ENCODE measurements around the gene CD86.

Gene CD86, protein sequence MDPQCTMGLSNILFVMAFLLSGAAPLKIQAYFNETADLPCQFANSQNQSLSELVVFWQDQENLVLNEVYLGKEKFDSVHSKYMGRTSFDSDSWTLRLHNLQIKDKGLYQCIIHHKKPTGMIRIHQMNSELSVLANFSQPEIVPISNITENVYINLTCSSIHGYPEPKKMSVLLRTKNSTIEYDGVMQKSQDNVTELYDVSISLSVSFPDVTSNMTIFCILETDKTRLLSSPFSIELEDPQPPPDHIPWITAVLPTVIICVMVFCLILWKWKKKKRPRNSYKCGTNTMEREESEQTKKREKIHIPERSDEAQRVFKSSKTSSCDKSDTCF

DNA sequence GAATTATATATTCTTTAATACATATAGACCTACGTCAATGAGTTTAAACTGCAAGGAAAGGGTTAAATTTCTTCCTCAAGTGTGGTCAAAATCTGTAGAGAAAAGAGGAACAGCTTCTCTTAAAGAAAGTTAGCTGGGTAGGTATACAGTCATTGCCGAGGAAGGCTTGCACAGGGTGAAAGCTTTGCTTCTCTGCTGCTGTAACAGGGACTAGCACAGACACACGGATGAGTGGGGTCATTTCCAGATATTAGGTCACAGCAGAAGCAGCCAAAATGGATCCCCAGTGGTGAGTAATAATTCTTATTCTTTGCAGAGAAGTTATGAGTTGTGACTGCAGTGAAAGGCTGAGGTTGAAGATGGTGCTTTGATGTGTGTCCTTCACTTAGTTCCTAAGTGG, at the start of gene CD86:
Gene CD86 (plus strand): TSS at position 148 of the 400 bp plus-strand sequence. CDS start 128 bp downstream, at position 276.
- Histone ChIP-seq H4K20me1 (ENCODE audit: low read depth, low read length) (no peaks in the 10 kb centered on the region), H3K9me3 (ENCODE audit: insufficient read depth, low read length) (no peaks in the 10 kb centered on the region), H3K4me2 (ENCODE audit: low read depth, low read length, poor library complexity, severe bottlenecking) (peak within 1 kb of the TSS; percentile 69), H3K27ac (ENCODE audit: low read depth, low read length) (peak within 1 kb of the TSS; percentile 40), H3K36me3 (ENCODE audit: low read length) (peaks cover 17% of the 10 kb centered on the region; the same call in 1 of the 2 replicates), H3K79me2 (ENCODE audit: insufficient read depth, low read length) (peaks cover 39% of the 10 kb centered on the region), H3K9me2 (replicated peaks; ENCODE audit: insufficient read depth, low read length) (no peaks in the 10 kb centered on the region), H2AFZ (ENCODE audit: low read depth, low read length, severe bottlenecking) (no peak within 1 kb of the TSS), H3K4me3 (ENCODE audit: insufficient read depth, low read length, poor library complexity, severe bottlenecking) (peak within 1 kb of the TSS; percentile 49), H3K27me3 (ENCODE audit: low read length) (no peaks in the 10 kb centered on the region), H3K9ac (ENCODE audit: low read length) (peak within 1 kb of the TSS; percentile 54), H3F3A (ENCODE audit: insufficient read depth) (0 out of 2 replicates have a peak, but pooled peaks cover 2% of the 10 kb centered on the region)
- TF ChIP-seq CTCF (IDR thresholded peaks at IDR 0.05; ENCODE audit: insufficient read depth, low read length, poor library complexity, severe bottlenecking): no peak
- no peak for TF ChIP-seq EZH2phosphoT487 (conservative IDR thresholded peaks at IDR 0.05; ENCODE audit: low read length)

DNA sequence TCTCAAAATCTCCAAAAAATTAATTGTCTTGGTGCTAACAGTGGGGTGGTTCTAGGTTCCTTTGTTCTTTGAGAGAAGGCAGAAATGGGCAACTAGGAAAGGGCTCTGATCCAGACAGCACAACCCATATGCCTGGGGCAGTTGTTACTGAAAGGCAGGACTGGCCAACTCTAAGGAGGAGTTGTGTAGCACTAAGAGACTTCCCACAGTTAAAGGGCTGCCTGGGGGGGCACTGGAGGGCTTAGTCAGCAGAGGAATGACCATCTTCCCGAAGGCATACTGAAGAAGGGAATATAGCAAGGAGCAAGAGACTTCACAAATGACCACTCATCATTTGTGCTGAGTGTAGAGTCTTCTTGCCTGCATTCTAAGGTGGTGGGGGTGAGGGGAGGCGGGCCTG, 48.9 kb upstream of the CD86 start:
- H3K4me3 ChIP-seq (ENCODE audit: insufficient read depth, low read length, poor library complexity, severe bottlenecking): no peak overlapping the region
- H3K9me2 ChIP-seq (replicated peaks; ENCODE audit: insufficient read depth, low read length): no peaks in the 10 kb centered on the region
- H3K9me3 ChIP-seq (ENCODE audit: insufficient read depth, low read length): no peaks in the 10 kb centered on the region
- TF ChIP-seq CTCF (IDR thresholded peaks at IDR 0.05; ENCODE audit: insufficient read depth, low read length, poor library complexity, severe bottlenecking): no peak
- TF ChIP-seq EZH2phosphoT487 (conservative IDR thresholded peaks at IDR 0.05; ENCODE audit: low read length): no peak
- no peaks in the 10 kb centered on the region for H3K79me2 ChIP-seq (ENCODE audit: insufficient read depth, low read length)
- no peak overlapping the region for H3K27ac ChIP-seq (ENCODE audit: low read depth, low read length)
- H3K9ac ChIP-seq (ENCODE audit: low read length): no peak overlapping the region
- peaks cover 6% of the 10 kb centered on the region; the same call in 1 of the 2 replicates for H3F3A ChIP-seq (ENCODE audit: insufficient read depth)
- H4K20me1 ChIP-seq (ENCODE audit: low read depth, low read length): no peaks in the 10 kb centered on the region
- no peaks in the 10 kb centered on the region for H3K27me3 ChIP-seq (ENCODE audit: low read length)
- H3K4me2 ChIP-seq (ENCODE audit: low read depth, low read length, poor library complexity, severe bottlenecking): no peak overlapping the region
- no peaks in the 10 kb centered on the region for H3K36me3 ChIP-seq (ENCODE audit: low read length)
- no peak overlapping the region for H2AFZ ChIP-seq (ENCODE audit: low read depth, low read length, severe bottlenecking)

GRCh38 chr3:122008166-122008565, 47.0 kb upstream of the CD86 start:
- TF ChIP-seq CTCF (IDR thresholded peaks at IDR 0.05; ENCODE audit: insufficient read depth, low read length, poor library complexity, severe bottlenecking): no peak
- TF ChIP-seq EZH2phosphoT487 (conservative IDR thresholded peaks at IDR 0.05; ENCODE audit: low read length): no peak
- H3K36me3 ChIP-seq (ENCODE audit: low read length): no peaks in the 10 kb centered on the region
- no peak overlapping the region for H3K4me2 ChIP-seq (ENCODE audit: low read depth, low read length, poor library complexity, severe bottlenecking)

More at GRCh38 chr3:122008166-122008565, 47.0 kb upstream of the CD86 start:
- Histone ChIP-seq H2AFZ (ENCODE audit: low read depth, low read length, severe bottlenecking) (no peak overlapping the region), H4K20me1 (ENCODE audit: low read depth, low read length) (no peaks in the 10 kb centered on the region), H3K27ac (ENCODE audit: low read depth, low read length) (no peak overlapping the region), H3K9ac (ENCODE audit: low read length) (no peak overlapping the region), H3K79me2 (ENCODE audit: insufficient read depth, low read length) (no peaks in the 10 kb centered on the region), H3K27me3 (ENCODE audit: low read length) (no peaks in the 10 kb centered on the region), H3K4me3 (ENCODE audit: insufficient read depth, low read length, poor library complexity, severe bottlenecking) (no peak overlapping the region), H3K9me3 (ENCODE audit: insufficient read depth, low read length) (no peaks in the 10 kb centered on the region), H3F3A (ENCODE audit: insufficient read depth) (peaks cover 6% of the 10 kb centered on the region; the same call in 1 of the 2 replicates), H3K9me2 (replicated peaks; ENCODE audit: insufficient read depth, low read length) (no peaks in the 10 kb centered on the region)
